CD4-positive, alpha-beta T cell treated with Interferon alpha-2 for 1 hour (primary cell): ENCODE measurements around the gene WDR64.
"Not testable (repeated sequence)": the region's sequence is repeated elsewhere in the genome, so short reads cannot be mapped to it uniquely, and the experiment has no call there.

Experiments used
- DNase-seq, 2 donors: peaks; one replicate each; pipeline ENCODE4 v3.0.0-alpha.2; 2020 to 2022

Gene WDR64

DNA sequence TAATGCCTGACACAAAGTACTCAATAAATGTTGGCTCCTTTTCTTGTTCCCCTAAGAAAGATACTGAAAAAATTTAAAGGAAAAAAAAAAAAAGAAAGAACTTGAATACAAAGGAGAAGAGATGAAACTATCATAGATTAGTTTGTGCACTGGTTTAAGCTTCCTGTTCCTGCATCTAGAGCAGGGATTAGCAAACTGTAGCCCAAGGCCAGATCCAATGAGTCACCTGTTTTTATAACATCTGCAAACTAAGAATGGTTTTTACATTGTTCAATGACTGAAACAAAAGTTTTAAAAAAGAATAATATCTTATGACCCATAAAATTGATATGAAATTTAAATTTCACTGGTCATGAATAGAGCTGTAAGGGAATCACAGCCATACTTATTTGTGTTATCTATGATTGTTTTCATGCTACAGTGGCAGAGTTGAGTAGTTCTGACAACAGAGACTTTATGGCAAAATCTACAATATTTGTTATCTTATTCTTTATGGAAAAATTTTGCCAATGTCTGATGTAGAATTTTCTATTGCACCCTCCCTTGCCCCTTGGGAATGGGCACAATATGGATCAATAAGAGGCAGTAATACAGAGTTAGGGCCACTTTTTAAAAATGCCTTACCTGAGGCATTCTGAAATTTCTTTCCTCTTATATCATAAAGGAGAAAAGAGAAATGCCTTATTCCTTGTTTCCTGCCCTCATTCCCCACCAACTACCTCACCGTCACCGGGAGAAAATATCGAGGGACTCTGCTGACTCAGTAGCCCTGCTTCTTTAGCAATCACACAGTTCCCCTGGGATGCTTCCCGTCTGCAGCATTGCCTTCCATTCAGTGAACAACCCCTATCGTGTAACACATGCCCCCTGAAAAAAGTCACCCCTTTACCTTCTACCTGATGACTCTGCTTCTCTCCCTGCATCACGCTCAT lies 50.6 kb downstream of the WDR64 start:
- no peak for DNase-seq

DNA sequence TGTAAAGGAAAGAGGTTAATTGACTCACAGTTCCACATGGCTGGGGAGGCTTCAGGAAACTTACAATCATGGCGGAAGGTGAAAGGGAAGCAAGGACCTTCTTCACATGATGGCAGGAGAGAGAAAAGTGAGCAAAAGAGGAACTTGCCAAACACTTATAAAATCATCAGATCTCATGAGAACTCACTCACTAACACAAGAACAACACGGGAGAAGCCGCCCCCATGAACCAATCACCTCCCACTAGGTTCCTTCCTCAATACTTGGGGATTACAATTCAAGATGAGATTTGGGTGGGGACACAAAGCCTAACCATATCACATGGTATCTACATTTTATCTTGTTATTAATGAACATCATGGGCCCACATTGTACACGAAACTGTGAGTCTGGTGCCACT lies 51.7 kb downstream of the WDR64 start:
- not testable (repeated sequence) for DNase-seq

GRCh38 chr1:241706257-241706656 lies 54.2 kb downstream of the WDR64 start:
- no peak for DNase-seq

GRCh38 chr1:241706967-241707366 lies 54.9 kb downstream of the WDR64 start:
- DNase-seq = peak; percentile 47 to 55

- no peak for DNase-seq
These were observed 55.4 kb downstream of the WDR64 start for GRCh38 chr1:241707442-241707841.

DNA sequence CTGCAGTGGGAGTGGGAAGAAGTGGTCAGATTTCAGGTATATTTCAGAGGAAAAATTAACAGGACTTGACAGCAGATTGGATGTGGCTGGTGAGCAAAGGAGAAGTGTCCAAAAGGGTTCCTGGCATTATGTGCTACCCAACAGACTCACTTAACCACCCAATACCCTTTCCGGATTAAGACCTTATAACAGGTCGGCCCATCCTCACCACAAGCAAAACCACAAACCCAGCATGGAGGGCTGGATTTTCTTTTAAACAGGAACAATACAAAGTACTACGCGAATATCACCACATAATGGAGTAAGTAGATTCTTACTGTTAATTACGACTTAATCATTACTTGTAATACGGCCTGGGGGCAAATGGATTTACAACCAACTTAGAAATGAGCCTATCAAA lies 59.2 kb downstream of the WDR64 start:
- DNase-seq = no peak

- DNase-seq = no peak
These were observed 61.2 kb downstream of the WDR64 start for GRCh38 chr1:241713316-241713715.

- DNase-seq = no peak
These were observed 62.5 kb downstream of the WDR64 start for GRCh38 chr1:241714321-241715218.

DNA sequence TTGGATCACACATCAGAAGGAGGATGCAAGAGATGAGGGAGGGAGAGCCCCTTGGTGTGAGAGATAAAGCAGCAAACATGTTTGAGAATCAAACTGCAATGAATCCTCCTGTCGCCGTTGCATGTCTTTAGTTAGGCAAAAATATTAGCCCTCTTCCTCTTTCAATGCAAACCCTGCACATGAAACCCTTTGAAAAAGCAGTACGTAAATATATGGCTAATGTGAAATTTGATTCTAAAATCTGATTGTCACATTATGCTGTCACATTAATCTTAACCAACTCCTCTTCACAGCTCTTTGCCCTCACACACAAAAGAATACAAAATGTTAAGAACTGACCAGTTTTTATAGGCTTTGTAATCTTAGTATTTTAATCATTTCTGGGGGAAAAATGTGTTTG lies 63.4 kb downstream of the WDR64 start:
- no peak for DNase-seq

- DNase-seq = no peak
These were observed 63.9 kb downstream of the WDR64 start for GRCh38 chr1:241715956-241716355.

DNA sequence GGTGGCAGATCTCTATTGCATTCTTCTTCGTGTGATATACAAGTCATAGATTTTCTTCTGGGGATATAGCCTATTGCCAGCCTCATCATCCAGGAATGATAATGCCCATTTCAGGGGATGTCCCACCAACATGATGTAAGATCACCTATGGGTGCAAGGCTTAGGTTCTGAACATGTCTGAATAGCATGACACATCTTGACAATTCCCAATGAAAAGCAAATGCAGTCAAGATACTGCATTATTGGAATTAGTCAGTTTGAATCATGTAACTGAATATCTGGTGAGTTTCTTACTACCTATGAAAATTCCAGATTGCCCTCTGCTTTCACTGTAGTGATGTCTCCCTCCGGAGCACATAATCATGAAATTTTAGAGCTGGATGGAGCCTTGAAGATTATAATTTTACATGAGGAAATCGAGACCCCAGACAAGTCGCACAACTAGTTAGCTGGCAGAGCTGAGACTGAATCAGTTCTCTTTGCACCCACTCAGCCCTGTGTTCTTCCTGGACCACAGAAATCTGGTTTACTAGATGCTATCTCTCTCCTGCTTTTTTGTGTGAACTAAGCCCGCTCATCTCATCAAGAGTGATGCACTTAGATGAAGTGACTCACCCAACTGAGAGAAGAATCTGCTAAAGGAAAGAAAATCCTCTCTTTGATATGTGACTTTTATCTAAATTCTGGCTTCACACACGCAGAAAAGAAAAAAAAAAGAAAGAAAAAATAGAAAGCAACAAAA lies 65.0 kb downstream of the WDR64 start:
- DNase-seq = no peak

DNA sequence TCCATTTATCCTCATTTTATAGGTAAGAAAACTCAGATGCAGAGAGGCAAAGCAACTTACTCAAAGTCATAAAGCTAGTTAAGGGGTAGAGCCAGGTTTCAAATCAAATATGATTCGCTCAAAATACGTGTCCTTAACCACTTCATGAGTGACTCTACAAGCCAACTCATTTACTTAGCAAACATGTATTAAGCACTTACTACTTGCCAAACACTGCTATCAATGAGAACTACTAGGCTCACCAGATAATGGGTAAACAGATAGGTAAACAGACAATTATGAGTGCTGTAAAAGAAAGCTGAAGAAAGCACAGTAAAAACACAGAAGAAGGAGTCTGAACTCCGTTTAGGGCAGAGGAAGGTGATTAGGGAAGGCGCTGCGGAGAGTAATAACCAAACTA lies 65.9 kb downstream of the WDR64 start:
- no peak for DNase-seq

DNA sequence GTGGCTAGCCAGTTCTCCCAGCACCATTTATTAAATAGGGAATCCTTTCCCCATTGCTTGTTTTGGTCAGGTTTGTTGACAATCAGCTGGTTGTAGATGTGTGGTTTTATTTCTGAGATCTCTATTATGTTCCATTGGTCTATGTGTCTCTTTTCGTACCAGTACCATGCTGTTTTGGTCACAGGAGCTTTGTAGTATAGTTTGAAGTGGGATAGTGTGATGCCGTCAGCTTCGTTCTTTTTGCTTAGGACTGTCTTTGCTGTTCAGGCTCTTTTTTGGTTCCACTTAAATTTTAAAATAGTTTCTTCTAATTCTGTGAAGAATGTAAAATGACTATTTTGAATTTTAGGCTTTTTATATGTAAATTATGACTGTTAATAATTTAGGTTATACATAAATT lies 68.9 kb downstream of the WDR64 start:
- DNase-seq = no peak

GRCh38 chr1:241722947-241723346 lies 70.9 kb downstream of the WDR64 start:
- DNase-seq = no peak

GRCh38 chr1:241724741-241725356 lies 72.8 kb downstream of the WDR64 start:
- no peak for DNase-seq

- no peak for DNase-seq
These were observed 78.0 kb downstream of the WDR64 start for GRCh38 chr1:241730031-241730430.

DNA sequence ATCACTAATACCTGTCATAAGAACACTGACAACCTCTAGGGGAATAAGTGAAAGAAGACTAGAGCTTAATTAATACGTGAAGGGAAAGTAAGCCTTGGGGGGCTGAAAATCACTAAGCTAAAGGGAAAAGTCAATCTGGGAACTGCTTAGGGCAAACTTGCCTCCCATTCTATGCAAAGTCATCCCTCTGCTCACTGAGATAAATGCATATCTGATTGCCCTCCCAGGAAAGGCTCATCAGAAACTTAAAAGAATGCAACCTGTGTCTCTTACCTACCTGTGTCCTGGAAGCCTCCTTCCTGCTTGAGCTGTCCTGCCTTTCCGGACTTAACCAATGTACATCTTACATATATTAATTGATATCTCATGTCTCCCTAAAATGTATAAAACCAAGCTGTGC lies 81.8 kb downstream of the WDR64 start:
- no peak for DNase-seq

GRCh38 chr1:241734533-241734932 lies 82.5 kb downstream of the WDR64 start:
- no peak for DNase-seq

- DNase-seq = not testable (repeated sequence)
These were observed 83.4 kb downstream of the WDR64 start for GRCh38 chr1:241735493-241735926.

- no peak for DNase-seq
These were observed 84.3 kb downstream of the WDR64 start for GRCh38 chr1:241736387-241736786.

DNA sequence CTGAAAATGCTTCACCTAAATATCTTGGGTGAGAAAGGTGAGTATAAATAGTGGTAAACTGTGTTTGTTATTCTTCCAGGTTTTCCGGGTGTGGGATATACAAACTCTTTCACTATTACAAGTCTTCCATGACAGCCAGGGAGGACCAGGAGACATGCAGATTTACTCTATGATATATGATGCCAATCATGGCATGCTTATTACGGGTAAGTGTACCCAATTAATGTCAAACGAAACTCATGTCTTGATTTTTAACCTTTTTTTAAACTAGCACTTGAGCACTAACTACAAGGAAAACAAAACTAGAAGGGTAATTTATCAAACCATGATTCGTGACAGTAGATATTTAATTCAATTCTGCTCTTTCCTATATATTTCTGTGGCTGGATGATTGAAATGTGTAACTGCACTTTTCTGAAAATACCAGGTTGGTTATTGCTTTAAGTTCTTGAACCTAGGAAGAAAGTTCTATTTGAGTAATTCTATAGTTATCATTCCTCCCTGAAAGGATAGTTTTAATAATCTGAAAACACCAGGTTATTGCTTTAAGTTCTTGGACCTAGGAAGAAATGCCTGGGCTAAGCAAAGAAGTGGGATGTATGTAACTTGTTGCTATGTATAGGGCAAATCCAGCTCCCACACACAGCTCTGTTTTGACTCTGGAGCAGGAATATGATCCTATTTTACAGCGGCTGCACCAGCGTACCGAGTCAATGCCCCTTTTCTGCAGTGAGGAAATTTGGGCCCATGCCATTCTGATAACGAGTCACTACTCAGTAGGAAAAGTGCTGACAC lies 86.4 kb downstream of the WDR64 start:
- DNase-seq = no peak

GRCh38 chr1:241742084-241742483 lies 90.0 kb downstream of the WDR64 start:
- DNase-seq = no peak
